ENCODE measurements around the gene FOLR1.

DNA sequence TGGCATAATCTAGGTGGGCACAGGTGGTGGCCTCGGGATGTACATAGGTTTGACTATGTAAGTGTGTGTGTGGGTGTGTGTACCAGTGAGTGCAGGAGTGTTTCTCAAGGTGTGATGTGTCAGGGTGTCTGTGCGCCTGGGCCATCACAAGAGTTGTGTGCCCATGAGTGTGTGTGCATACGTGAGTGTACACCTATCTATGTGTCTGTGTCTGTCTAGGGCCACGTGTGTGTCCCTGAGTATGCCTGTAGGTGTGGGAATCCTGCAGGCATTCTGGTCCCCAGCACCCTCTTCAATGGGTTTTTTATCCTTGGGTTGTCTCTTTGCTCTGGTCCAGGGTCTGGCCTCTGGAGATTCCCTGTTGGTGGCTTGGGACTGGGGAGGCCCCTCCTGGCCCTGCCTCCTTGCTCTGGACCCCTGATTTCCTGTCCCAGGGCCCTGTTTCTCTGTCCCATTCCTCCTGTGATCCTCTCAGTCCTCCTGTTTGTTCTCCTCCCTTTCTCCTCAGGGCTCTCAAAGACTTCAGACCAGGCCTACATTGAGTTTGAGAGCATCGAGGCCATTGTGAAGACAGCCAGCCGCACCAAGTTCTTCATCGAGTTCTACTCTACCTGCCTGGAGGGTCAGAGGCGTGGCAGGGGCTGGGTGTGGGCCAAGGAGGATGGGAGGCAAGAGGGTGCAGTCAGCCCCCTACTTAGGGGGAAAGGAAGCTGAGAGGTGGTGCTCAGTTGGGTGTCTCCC, 42.0 kb downstream of the FOLR1 start:
- TF ChIP-seq, protein P1, sequence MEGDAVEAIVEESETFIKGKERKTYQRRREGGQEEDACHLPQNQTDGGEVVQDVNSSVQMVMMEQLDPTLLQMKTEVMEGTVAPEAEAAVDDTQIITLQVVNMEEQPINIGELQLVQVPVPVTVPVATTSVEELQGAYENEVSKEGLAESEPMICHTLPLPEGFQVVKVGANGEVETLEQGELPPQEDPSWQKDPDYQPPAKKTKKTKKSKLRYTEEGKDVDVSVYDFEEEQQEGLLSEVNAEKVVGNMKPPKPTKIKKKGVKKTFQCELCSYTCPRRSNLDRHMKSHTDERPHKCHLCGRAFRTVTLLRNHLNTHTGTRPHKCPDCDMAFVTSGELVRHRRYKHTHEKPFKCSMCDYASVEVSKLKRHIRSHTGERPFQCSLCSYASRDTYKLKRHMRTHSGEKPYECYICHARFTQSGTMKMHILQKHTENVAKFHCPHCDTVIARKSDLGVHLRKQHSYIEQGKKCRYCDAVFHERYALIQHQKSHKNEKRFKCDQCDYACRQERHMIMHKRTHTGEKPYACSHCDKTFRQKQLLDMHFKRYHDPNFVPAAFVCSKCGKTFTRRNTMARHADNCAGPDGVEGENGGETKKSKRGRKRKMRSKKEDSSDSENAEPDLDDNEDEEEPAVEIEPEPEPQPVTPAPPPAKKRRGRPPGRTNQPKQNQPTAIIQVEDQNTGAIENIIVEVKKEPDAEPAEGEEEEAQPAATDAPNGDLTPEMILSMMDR (IDR thresholded peaks at IDR 0.05) = no peak
- no peak for TF ChIP-seq POLR2AphosphoS5 (IDR thresholded peaks at IDR 0.05; ENCODE audit: insufficient read depth in 1 of 2, low read depth in 1 of 2)
- TF ChIP-seq POLR2A (IDR thresholded peaks at IDR 0.05) = no peak
